Measurements from ENCODE around the gene ATOSB. TPM values are rescaled to one million over a fixed set of nuclear protein-coding genes. Genes with fewer than 3 reads are reported as not detected.
"Not testable (repeated sequence)": the region's sequence is repeated elsewhere in the genome, so short reads cannot be mapped to it uniquely, and the experiment has no call there.

Gene ATOSB
- total RNA-seq (2014; rRNA removed; shearing (Covaris generic)): 16.6 and 17.5 TPM in 2 replicates

GRCh38 chr9:35115680-35116538 is at the start of gene ATOSB:
ATOSB (minus strand) TSS chr9:35115862; CDS start chr9:35108274, 7,588 bp downstream.
- DNase-seq (ENCODE audit: low read depth): peak; percentile 96

DNA sequence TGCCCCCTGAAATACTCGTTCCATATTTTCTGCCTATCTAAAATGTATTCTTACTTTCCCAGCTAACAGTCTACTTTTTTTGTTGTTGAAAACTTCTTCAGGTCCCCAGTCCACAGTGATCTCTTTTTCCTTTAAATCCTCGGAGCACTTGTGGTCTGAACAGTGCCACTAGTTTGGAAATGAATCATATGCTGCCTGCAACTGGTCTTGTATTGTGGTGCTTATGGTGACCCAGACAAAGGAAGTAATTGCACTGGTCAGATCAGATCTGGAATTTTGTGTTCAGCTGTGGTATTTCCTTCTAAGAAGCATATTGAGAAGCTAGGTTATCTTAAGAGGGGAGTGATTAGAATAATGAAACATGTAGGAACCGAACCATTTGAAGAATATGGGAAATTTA is 49.0 kb upstream of the ATOSB start:
- DNase-seq (ENCODE audit: low read depth): peak; percentile 72

GRCh38 chr9:35163413-35163812 is 47.8 kb upstream of the ATOSB start:
- DNase-seq (ENCODE audit: low read depth): no peak

GRCh38 chr9:35162605-35163315 is 47.1 kb upstream of the ATOSB start:
- DNase-seq (ENCODE audit: low read depth): no peak

DNA sequence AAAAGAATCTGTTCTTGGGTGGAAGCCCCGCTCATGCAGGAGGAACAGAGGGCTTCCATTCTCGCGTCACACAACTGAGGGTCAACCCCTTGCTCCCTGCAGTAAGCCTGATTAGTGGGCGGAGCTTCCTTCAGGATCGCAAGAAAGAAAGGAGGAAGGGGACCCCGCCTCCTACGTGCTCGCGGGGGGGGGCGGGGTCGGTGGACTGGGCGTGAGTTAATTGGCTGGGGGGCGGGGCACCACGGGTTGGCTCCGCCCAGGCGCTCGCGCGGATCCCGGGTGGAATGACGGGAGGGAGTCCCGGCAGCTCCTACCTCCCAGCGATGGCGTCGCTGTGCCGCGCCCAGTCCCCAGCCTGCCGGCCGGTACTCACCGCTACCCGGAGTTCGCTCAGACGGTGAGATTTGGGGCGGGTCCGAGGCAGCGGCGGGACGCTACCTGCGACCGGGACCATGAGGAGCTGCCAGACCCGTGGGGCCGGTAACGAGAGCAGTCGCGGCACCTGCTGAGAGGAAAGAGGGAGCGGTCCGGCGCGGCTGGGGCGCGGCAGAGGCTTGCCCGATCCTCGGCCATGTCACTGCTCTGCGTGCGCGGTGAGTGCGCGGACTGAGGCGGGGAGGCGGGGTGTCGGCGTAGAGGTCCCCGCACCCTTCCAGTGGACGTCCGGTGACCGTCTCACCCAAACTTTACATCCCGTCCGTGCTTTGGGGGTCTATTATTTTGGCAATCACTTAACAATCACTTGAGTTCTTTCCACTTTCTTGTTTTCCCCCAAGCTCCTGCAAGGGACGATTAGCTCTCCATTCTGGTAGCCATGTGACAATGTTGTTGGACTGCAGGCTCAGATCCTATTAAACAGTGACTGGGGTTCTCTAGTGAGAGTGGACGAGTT is 46.3 kb upstream of the ATOSB start, which contains the start of gene UNC13B:
Gene UNC13B (plus strand): TSS at position 297 of the 892 bp plus-strand sequence. CDS start 275 bp downstream, at position 572.
- DNase-seq (ENCODE audit: low read depth): peak; percentile 93

DNA sequence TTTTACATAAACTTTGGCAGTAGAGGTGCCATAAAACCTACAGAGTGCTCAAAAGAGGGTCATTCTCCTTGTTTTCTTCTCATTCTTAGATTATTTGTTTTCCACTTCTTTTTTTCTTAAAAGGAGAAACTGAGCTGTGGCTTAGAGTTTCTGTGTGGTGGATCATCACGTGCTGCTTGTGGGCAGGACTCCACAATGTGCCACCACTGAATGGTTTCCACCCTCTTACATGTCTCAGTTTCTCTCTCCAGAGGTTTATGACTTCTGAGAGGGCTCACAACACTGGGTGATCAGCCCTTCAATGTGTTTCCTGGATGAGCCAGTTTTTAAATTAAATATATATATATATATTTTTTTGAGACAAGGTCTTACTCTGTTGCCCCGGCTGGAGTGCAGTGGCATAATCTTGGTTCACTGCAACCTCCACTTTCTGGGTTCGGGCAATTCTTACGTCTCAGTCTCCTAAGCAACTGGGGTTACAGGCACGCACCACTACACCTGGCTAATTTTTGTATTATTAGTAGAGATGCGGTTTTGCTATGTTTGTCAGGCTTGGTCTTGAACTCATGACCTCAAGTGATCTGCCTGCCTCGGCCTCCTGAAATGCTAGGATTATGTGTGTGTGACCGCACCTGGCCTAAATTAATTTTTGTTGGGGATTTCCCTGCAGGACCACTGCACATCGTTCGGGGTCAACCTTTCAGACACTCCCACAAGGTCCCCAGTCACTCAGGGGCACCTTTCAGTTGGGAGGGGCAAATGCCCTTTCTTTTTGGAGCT is 43.0 kb upstream of the ATOSB start:
- no peak for DNase-seq (ENCODE audit: low read depth)

DNA sequence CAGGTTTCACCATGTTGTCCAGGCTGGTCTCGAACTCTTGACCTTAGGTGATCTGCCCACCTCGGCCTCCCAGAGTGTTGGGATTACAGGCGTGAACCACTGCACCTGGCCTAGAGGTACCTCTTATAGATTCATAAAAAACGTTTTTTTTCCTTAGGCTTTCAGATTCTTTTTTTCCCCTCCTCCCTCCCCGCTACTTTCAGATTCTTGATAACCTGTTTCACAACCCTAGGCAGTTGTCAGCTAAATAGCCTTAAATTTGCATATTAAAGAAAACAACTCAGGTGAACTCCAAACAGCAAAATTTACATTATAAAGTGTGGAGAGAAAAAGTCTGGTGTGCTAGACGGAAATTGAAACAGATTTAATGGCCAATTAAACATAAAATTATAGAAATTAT is 42.2 kb upstream of the ATOSB start:
- not testable (repeated sequence) for DNase-seq (ENCODE audit: low read depth)

GRCh38 chr9:35156781-35157180 is 41.1 kb upstream of the ATOSB start:
- DNase-seq (ENCODE audit: low read depth): no peak

DNA sequence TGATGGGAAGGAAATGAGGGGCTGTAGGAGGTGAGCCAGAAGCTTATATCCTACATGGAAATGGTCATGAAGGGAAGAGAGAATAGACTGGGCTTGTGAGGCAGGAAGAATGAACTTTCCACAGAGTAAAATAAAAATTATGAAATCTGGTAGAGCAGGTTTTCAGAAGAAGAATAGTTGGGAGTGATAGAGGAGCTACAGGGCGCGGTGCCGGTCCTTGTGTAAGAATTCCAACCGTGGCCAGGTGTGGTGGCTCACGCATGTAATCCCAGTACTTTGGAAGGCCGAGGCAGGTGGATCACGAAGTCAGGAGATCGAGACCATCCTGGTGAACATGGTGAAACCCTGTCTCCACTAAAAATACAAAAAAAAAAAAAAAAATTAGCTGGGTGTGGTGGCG is 37.3 kb upstream of the ATOSB start:
- no peak for DNase-seq (ENCODE audit: low read depth)

GRCh38 chr9:35147941-35148563 is 32.4 kb upstream of the ATOSB start:
- DNase-seq (ENCODE audit: low read depth): not testable (repeated sequence)

GRCh38 chr9:35142037-35142436 is 26.4 kb upstream of the ATOSB start:
- no peak for DNase-seq (ENCODE audit: low read depth)

- DNase-seq (ENCODE audit: low read depth): no peak
Measured at GRCh38 chr9:35140093-35140492, 24.4 kb upstream of the ATOSB start.

- peak; percentile 39 for DNase-seq (ENCODE audit: low read depth)
Measured at GRCh38 chr9:35136866-35137265, 21.2 kb upstream of the ATOSB start.

DNA sequence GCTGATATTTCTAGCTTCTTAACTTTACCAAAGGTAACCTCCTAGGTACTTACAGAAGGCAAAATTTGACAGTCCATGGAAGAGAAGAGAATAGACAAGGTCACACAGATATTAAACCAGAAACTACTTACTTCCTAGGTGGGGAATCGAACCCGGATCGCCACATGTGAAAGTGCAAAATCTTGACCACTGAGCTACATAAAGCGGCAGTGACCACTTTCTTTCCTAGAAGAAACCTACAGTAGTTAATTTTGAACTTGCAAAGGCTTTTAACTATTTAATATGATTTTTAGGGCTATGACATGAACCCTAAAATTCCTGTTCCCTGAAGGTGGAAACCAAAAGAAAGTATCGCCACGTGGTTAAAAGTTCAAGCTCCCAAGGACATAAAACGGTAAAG is 20.3 kb upstream of the ATOSB start:
- no peak for DNase-seq (ENCODE audit: low read depth)

- DNase-seq (ENCODE audit: low read depth): no peak
Measured at GRCh38 chr9:35134920-35135319, 19.3 kb upstream of the ATOSB start.

DNA sequence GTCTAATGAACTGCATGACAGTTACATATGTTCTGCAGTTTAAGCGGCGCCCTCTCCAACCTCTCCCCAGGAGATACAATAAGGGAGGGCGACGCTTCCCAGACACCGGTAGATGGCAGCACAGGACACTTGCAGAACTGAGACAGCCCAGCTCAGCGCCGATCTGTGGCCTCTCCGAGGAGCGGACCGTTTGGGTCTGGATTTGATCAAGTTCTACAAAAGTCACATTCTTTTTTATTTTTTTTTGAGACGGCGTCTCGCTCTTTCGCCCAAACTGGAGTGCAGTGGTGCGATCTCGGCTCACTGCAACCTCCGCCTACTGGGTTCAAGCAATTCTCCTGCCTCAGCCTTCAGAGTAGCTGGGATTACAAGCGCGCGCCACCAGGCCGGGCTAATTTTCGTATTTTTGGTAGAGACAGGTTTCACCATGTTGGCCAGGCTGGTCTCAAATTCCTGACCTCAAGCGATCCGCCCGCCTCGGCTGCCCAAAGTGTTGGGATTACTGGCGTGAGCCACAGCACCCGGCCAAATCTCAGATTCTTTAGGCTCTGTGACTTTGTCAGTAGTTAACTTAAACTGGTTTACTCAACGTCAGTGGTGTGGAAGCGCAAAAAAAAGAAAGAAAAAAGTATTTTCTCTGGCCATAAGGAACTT is 1.4 kb upstream of the ATOSB start:
- peak; percentile 89 for DNase-seq (ENCODE audit: low read depth)

GRCh38 chr9:35116539-35116897 is 856 bp upstream of the ATOSB start:
- no peak for DNase-seq (ENCODE audit: low read depth)

GRCh38 chr9:35114840-35115628 is 628 bp downstream of the ATOSB start:
- peak; percentile 75 for DNase-seq (ENCODE audit: low read depth)
